ENCODE data around the gene ADCY2.

DNA sequence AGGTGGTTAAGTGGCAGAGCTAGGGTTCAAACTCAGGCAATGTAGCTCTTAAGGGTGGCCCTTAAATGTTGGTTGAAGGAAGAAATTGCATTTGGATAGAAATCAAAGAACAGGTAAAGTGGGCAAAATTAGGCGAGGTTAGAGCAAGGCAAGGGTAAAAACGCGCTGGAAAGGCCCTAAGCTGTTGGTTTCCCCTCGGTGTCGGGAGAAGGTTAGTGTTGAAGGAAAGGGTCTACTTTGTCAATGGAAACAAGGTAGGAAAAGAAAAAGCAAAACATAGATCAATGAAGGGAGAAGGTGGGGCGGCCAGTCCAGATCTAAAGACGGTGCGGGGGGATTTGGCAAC is 472.5 kb downstream of the ADCY2 start:
- TF ChIP-seq, protein P1, sequence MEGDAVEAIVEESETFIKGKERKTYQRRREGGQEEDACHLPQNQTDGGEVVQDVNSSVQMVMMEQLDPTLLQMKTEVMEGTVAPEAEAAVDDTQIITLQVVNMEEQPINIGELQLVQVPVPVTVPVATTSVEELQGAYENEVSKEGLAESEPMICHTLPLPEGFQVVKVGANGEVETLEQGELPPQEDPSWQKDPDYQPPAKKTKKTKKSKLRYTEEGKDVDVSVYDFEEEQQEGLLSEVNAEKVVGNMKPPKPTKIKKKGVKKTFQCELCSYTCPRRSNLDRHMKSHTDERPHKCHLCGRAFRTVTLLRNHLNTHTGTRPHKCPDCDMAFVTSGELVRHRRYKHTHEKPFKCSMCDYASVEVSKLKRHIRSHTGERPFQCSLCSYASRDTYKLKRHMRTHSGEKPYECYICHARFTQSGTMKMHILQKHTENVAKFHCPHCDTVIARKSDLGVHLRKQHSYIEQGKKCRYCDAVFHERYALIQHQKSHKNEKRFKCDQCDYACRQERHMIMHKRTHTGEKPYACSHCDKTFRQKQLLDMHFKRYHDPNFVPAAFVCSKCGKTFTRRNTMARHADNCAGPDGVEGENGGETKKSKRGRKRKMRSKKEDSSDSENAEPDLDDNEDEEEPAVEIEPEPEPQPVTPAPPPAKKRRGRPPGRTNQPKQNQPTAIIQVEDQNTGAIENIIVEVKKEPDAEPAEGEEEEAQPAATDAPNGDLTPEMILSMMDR (IDR thresholded peaks at IDR 0.05), result no peak
- TF ChIP-seq POLR2A (IDR thresholded peaks at IDR 0.05), result no peak

Measured in heart left ventricle (tissue), 13 donors.